Gastroesophageal sphincter (tissue), 4 donors: Measurements from ENCODE around the gene TNP2. TPM values are rescaled to one million over a fixed set of nuclear protein-coding genes. Genes with fewer than 3 reads are reported as not detected.

Experiments used
- small RNA-seq, 4 donors: library from RNA; depleted of rRNA; stranded (forward); fragments of <200 nt; gene quantifications; one replicate each; pipeline ENCODE3, GENCODE V24; 2016
- total RNA-seq, 4 donors: library from RNA; depleted of rRNA; stranded (reverse); fragments of >200 nt; gene quantifications; one replicate each; pipeline ENCODE4 v1.1.0, GENCODE V29; 2016

TNP2 gene
- total RNA-seq, 4 donors from 2014 or later = not detected

Small RNA genes within 50 kb of the gene (small RNA-seq; reads per million reads assigned to genes)
- 0 reads per million in 4 donors for gene MIR548H2
- 0 reads per million in 4 donors for gene RF00019
- gene RF00554 = 0 reads per million in 4 donors

Other genes with a start within 250 kb of the TNP2 start
- gene SOCS1, start 13.1 kb downstream of the TNP2 start, total RNA-seq = 10 to 100 TPM in 1 of 4 donors, 1 to 10 TPM in 3; 5.3 to 10.5 (median 6.9) TPM
- not detected for gene PRM3, start 4.3 kb upstream of the TNP2 start, total RNA-seq
- not detected for gene PRM2, start 7.2 kb upstream of the TNP2 start, total RNA-seq
- gene PRM1, start 12.0 kb upstream of the TNP2 start, total RNA-seq = not detected
- 1 to 10 TPM in 3 of 4 donors, under 1 TPM in 1; 0.31 to 1.8 (median 1.4) TPM for gene RMI2, start 76.1 kb upstream of the TNP2 start, total RNA-seq